ENCODE measurements around the gene TUBA1C. TPM values are rescaled to one million over a fixed set of nuclear protein-coding genes. Genes with fewer than 3 reads are reported as not detected.

TUBA1C gene
- polyA plus RNA-seq, 1 donor (not counting 4 experiments of a cell fraction or from before 2014, with no cell fraction given): 1,922 TPM

GRCh38 chr12:49288922-49289555 lies 24.2 kb downstream of the TUBA1C start:
- peak; percentile 58 for FAIRE-seq

DNA sequence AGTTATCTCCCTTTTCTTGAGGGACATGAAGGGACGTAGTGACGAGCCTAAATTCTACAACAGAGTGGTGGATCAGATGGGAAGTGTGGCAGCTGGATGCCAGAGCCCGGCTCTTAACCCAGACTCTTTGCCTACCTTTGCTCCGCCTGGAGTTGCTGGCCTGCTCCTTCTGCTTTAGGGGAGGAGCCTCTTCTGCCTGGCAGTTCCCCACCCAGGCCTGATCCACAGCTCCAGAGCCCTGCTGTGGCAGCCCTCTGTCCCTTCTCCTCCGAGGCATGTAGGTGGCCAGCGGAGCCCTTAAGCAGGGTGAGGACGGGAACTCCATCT lies 27.8 kb downstream of the TUBA1C start:
- no peak overlapping the region for H3K4me2 ChIP-seq (ENCODE audit: control insufficient read depth, extremely low read depth, insufficient read depth, low read depth, low read length)
- no peaks in the 10 kb centered on the region for H4K20me1 ChIP-seq (ENCODE audit: control insufficient read depth, extremely low read depth, insufficient read depth, low read length)
- no peaks in the 10 kb centered on the region for H3K9me1 ChIP-seq (ENCODE audit: control insufficient read depth, extremely low read depth, insufficient read depth, low read length)
- H3K4me3 ChIP-seq (ENCODE audit: control insufficient read depth in 2 of 3, extremely low read depth in 1 of 3, insufficient read depth in 2 of 3, low read depth in 1 of 3, low read length in 3 of 3): no peak overlapping the region
- H3K9ac ChIP-seq (ENCODE audit: control insufficient read depth, extremely low read depth, insufficient read depth, low read length): no peak overlapping the region
- peaks cover 35% of the 10 kb centered on the region for H3K27me3 ChIP-seq (ENCODE audit: control insufficient read depth, extremely low read depth, insufficient read depth, low read length)
- H3K79me2 ChIP-seq (ENCODE audit: control insufficient read depth, insufficient read depth, low read length): no peaks in the 10 kb centered on the region
- no peak for TF ChIP-seq EZH2 (IDR thresholded peaks at IDR 0.05; ENCODE audit: low read length)
- TF ChIP-seq, protein P1, sequence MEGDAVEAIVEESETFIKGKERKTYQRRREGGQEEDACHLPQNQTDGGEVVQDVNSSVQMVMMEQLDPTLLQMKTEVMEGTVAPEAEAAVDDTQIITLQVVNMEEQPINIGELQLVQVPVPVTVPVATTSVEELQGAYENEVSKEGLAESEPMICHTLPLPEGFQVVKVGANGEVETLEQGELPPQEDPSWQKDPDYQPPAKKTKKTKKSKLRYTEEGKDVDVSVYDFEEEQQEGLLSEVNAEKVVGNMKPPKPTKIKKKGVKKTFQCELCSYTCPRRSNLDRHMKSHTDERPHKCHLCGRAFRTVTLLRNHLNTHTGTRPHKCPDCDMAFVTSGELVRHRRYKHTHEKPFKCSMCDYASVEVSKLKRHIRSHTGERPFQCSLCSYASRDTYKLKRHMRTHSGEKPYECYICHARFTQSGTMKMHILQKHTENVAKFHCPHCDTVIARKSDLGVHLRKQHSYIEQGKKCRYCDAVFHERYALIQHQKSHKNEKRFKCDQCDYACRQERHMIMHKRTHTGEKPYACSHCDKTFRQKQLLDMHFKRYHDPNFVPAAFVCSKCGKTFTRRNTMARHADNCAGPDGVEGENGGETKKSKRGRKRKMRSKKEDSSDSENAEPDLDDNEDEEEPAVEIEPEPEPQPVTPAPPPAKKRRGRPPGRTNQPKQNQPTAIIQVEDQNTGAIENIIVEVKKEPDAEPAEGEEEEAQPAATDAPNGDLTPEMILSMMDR (optimal IDR thresholded peaks at IDR 0.05 in 1 of 3, IDR thresholded peaks at IDR 0.05 in 1 of 3, conservative IDR thresholded peaks at IDR 0.05 in 1 of 3; ENCODE audit: extremely low read depth in 1 of 3, insufficient read depth in 2 of 3, low read length in 3 of 3): no peak
- FAIRE-seq: no peak
- dilution Hi-C loops (cut with MboI; ENCODE audit: extremely low pct_ligation_motif_present, low sequenced_read_pairs): no loop called here
- no peak overlapping the region for H3K27ac ChIP-seq (ENCODE audit: control insufficient read depth, insufficient read depth, low read length)
- no peak for DNase-seq (ENCODE audit: low read depth, low spot score)
- peak overlapping the region; percentile 47 for H2AFZ ChIP-seq (ENCODE audit: control insufficient read depth, low read length)
- H3K4me1 ChIP-seq (ENCODE audit: control insufficient read depth, extremely low read depth, insufficient read depth, low read length): peaks cover 21% of the 10 kb centered on the region
- no peaks in the 10 kb centered on the region for H3K36me3 ChIP-seq (ENCODE audit: control insufficient read depth in 2 of 2, extremely low read depth in 1 of 2, insufficient read depth in 2 of 2, low read length in 2 of 2)
- H3K9me3 ChIP-seq (ENCODE audit: control insufficient read depth, low read depth, low read length): no peaks in the 10 kb centered on the region

More at GRCh38 chr12:49288922-49289555, 24.2 kb downstream of the TUBA1C start:
- Histone ChIP-seq H4K20me1 (ENCODE audit: control insufficient read depth, extremely low read depth, insufficient read depth, low read length) (no peaks in the 10 kb centered on the region), H3K9me3 (ENCODE audit: control insufficient read depth, low read depth, low read length) (no peaks in the 10 kb centered on the region), H3K4me3 (ENCODE audit: control insufficient read depth in 2 of 3, extremely low read depth in 1 of 3, insufficient read depth in 2 of 3, low read depth in 1 of 3, low read length in 3 of 3) (no peak overlapping the region), H3K36me3 (ENCODE audit: control insufficient read depth in 2 of 2, extremely low read depth in 1 of 2, insufficient read depth in 2 of 2, low read length in 2 of 2) (no peaks in the 10 kb centered on the region), H3K4me1 (ENCODE audit: control insufficient read depth, extremely low read depth, insufficient read depth, low read length) (peaks cover 13% of the 10 kb centered on the region), H3K4me2 (ENCODE audit: control insufficient read depth, extremely low read depth, insufficient read depth, low read depth, low read length) (no peak overlapping the region), H3K27me3 (ENCODE audit: control insufficient read depth, extremely low read depth, insufficient read depth, low read length) (peaks cover 1% of the 10 kb centered on the region), H2AFZ (ENCODE audit: control insufficient read depth, low read length) (no peak overlapping the region), H3K79me2 (ENCODE audit: control insufficient read depth, insufficient read depth, low read length) (no peaks in the 10 kb centered on the region), H3K9ac (ENCODE audit: control insufficient read depth, extremely low read depth, insufficient read depth, low read length) (no peak overlapping the region), H3K27ac (ENCODE audit: control insufficient read depth, insufficient read depth, low read length) (no peak overlapping the region), H3K9me1 (ENCODE audit: control insufficient read depth, extremely low read depth, insufficient read depth, low read length) (no peaks in the 10 kb centered on the region)
- dilution Hi-C loops (cut with MboI; ENCODE audit: extremely low pct_ligation_motif_present, low sequenced_read_pairs): no loop called here
- TF ChIP-seq, protein P1 (optimal IDR thresholded peaks at IDR 0.05 in 1 of 3, IDR thresholded peaks at IDR 0.05 in 1 of 3, conservative IDR thresholded peaks at IDR 0.05 in 1 of 3; ENCODE audit: extremely low read depth in 1 of 3, insufficient read depth in 2 of 3, low read length in 3 of 3): no peak
- DNase-seq (ENCODE audit: low read depth, low spot score): no peak
